Effector CD4-positive, alpha-beta T cell (primary cell): ENCODE results near the gene CAMKMT.

ENCODE experiments used
- DNase-seq: peaks from one replicate; pipeline ENCODE4 v3.0.0-alpha.2; 2020

CAMKMT gene

GRCh38 chr2:44778671-44779476, 417.1 kb downstream of the CAMKMT start:
- DNase-seq, result no peak

- DNase-seq, result no peak
Measured at GRCh38 chr2:44779793-44780192, 418.0 kb downstream of the CAMKMT start.

- DNase-seq, result no peak
Measured at GRCh38 chr2:44780406-44780805, 418.7 kb downstream of the CAMKMT start.

- DNase-seq, result no peak
Measured at GRCh38 chr2:44785433-44785832, 423.7 kb downstream of the CAMKMT start.

GRCh38 chr2:44786045-44786816, 424.5 kb downstream of the CAMKMT start:
- no peak for DNase-seq

- DNase-seq, result no peak
Measured at GRCh38 chr2:44786817-44787214, 425.1 kb downstream of the CAMKMT start.

- no peak for DNase-seq
Measured at GRCh38 chr2:44787663-44788062, 425.9 kb downstream of the CAMKMT start.

- no peak for DNase-seq
Measured at GRCh38 chr2:44789446-44789845, 427.7 kb downstream of the CAMKMT start.

GRCh38 chr2:44789971-44790721, 428.4 kb downstream of the CAMKMT start:
- no peak for DNase-seq

- no peak for DNase-seq
Measured at GRCh38 chr2:44793322-44793870, 431.6 kb downstream of the CAMKMT start.

GRCh38 chr2:44796771-44797170, 435.0 kb downstream of the CAMKMT start:
- DNase-seq, result no peak

GRCh38 chr2:44798139-44798659, 436.5 kb downstream of the CAMKMT start:
- DNase-seq, result no peak

- DNase-seq, result no peak
Measured at GRCh38 chr2:44799105-44799504, 437.4 kb downstream of the CAMKMT start.

GRCh38 chr2:44799754-44800153, 438.0 kb downstream of the CAMKMT start:
- no peak for DNase-seq

- no peak for DNase-seq
Measured at GRCh38 chr2:44801289-44801840, 439.6 kb downstream of the CAMKMT start.

GRCh38 chr2:44801841-44802776, 440.4 kb downstream of the CAMKMT start:
- DNase-seq, result no peak

- no peak for DNase-seq
Measured at GRCh38 chr2:44802777-44803424, 441.2 kb downstream of the CAMKMT start.

- DNase-seq, result no peak
Measured at GRCh38 chr2:44804406-44805265, 442.9 kb downstream of the CAMKMT start.

GRCh38 chr2:44805401-44806235, 443.9 kb downstream of the CAMKMT start:
- DNase-seq, result no peak
